GF-D8 (cell line): ENCODE measurements around the gene EIF4ENIF1.
"Not testable (repeated sequence)": the region's sequence is repeated elsewhere in the genome, so short reads cannot be mapped to it uniquely, and the experiment has no call there.

Experiments
- DNase-seq: peaks from one replicate; lab custom pipeline; 2025; lab: John Stamatoyannopoulos, UW

EIF4ENIF1 gene

DNA sequence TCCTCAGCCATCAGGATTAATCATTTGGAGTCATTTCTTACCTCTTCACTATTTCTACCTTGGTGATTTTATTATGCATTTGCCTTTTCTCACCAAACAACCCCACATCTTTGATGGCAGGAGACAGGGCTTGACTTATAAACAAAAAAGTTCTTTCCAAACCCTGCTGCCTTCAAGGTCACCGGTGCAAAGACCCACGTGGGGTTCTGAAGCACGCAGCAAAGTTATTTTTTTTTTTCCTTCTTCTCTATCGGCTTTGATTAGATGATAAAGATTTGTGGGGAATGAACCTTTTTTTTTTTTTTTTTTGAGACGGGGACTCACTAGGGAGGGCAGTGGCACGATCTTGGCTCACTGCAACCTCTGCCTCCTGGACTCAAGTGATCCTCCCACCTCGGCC is 46.1 kb downstream of the EIF4ENIF1 start:
- no peak for DNase-seq

DNA sequence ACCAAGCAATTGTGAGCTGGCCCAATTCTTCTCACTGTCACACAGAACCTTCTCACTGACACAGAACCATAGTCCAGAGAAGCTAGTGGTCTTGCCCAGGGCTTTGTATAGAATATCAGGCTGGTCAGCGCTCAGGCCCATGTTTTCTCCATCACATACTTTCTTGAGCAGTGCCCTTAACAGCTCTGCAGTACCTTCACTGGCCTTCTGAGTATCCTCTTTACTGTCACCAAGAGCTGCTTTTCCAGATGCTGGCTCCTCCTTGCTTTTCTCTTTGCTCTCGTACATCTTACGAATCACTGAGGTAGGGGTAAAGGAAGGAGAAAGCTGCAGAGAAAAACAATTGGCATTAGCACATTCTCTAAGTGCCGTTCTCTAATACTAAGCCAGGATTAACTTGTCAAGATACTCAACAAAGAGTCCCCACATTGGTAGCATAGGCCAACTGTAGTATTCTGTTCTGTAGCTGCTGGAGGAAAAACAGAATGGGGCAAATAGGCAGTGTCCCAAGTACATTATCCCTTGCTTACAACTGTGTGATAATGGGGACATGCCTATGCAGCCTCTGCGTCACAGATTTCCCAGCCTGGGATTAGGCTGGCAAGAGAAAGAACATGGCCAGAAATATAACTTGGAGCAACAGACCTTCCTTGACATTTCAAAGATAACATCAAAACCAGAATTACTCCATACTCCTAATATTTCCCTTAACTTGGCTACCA is 46.7 kb downstream of the EIF4ENIF1 start:
- no peak for DNase-seq

DNA sequence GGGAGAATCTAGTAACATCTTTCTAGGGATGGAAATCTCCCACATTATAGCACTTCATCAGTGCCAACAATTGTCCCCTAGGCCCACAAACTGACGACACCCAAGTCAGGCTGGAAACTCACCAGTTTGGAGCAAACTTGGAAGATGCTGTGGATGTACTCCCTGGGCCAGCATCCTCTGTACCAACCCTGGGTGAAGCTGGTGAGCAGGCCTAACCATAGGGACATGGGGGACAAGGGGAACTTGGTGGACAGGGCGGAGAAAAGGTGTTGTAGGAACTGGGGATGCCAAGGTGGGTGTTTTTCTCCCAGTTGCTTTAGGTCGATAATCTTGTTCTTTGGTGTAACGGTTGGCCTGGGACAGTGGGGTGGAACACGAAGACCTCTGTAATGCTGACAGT is 48.0 kb downstream of the EIF4ENIF1 start:
- no peak for DNase-seq

DNA sequence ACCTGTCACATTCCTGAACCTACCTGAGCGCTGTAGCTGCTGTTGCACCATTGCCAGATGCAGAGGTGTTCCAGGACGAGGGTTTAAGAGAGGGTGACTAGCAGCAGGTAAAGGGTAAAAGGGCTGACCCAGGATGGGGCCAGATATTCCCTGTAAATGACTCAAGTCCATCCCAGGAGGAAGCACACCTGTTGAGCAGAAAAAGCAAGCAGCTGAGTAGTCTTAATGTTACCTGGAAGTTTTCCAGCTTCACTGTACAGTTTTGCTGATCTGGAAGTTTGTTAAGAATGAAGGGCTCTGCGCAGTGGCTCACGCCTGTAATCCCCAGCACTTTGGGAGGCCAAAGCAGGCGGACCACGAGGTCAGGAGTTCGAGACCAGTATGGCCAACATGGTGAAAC is 49.0 kb downstream of the EIF4ENIF1 start:
- DNase-seq: no peak

DNA sequence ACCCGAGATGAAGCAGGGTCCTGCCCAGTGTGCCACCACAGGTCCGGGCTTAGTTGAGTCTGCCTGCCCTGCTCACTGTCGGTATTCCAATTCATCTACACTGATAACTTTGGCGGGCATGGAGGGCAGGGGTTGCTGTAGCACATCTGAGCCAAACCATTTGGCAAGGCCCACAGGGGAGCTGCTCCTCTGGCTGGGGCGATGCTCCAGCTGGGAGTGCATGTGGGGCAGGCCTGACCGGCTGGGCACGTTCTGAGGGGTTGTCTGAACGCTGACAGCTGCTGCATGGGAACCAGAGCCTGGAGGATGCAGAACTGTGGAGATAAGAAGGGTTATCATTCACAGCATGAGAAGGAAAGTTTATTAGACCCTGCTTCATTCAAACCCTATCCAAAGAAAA is 49.8 kb downstream of the EIF4ENIF1 start:
- no peak for DNase-seq

DNA sequence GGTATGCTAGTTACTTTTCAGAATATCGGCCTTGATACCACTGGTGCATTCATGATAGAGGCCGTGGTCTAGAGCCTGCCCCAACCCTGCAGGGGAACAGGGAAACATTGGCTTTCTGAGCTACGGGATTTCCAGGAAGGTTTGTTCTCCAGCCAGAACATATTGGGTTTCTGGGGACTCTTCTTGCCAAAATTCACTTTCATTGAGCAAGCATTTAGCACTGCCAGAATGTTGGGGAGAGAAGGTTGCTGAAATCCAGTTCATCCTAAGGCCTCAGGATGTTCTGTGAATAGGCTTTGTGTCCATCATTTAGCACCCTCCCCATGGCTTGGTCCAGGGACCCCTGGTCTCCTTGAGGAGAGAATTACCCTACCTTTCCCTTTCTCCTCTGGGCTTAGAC is 53.5 kb downstream of the EIF4ENIF1 start:
- no peak for DNase-seq

DNA sequence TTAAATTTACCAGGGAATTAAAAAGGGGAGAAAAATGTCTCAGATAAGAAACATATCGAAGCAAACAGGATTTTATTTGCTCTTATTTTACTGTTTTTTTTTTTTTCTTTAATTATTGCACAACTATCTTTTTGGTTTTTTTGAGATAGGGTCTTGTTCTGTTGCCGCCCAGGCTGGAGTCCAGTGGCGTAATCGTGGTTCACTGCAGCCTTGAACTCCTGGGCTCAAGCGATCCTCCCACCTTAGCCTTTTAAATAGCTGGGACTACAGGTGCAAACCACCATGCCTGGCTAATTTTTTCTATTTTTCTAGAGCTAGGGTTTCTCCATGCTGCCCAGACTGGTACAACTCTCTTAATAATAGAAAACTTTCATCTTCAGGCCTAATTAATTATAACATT is 57.7 kb downstream of the EIF4ENIF1 start:
- no peak for DNase-seq

DNA sequence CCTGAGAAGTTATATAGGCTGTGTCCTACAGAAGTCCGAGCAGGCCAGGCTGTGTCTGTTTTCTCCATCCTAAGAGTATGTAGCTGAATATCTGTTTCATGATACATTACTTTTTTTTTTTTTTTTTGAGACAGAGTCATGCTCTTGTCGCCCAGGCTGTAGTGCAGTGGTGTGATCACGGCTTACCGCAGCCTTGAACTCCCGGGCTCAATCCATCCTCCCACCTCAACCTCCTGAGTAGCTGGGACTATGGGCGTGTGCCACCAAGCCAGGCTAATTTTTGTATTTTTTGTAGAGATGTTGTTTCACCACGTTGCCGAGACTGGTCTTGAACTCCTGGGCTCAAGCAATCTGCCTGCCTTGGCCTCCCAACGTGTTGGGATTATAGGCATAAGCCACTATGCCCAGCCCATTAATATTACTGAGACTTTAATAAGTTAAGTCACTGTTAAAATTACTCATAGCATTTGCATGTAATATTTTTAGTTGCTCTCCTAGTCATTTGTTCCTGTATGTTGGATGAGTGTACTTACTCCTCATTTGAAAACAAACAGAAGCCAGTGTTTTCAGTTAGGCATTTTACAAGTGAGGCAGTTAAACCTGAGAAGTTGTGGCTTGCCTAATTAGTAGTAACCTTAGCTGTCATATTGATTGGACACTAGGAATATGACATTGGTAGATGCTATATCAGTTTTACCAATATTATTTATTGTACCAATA is 64.2 kb downstream of the EIF4ENIF1 start:
- no peak for DNase-seq

DNA sequence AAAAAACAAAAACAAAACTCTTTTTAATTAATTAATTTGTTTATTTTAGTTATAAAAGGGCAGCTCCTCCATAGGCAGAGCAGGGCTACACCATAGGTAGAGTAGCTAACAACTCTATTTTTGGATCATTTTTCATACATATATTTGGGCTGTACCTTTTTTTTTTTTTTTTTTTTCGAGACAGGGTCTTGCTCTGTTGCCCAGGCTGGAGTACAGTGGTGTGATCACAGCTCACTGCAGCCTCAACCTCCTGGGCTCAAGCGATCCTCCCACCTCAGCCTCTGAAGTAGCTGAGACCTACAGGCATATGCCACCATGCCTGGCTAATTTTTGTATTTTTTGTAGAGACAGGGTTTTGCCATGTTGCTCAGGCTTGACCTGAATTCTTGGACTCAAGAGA is 87.3 kb downstream of the EIF4ENIF1 start:
- not testable (repeated sequence) for DNase-seq

DNA sequence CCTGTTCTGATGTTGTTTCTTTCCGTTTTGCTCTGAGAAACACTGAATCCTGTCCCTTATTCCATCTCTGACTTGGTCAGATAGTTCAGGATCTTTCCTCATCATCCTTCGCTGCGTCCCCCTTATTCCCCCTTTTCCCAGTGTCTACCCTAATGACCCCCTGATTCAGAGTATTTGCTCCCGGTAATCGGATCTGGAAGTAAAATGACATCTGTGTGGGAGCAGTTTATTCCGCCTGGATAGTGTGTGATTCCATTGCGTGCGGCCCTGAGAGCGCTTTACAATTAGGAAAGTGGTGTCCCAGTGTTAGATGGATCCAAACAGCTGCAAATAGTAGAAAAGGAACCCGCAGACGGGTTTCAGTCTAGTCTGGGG is 89.6 kb downstream of the EIF4ENIF1 start:
- no peak for DNase-seq

DNA sequence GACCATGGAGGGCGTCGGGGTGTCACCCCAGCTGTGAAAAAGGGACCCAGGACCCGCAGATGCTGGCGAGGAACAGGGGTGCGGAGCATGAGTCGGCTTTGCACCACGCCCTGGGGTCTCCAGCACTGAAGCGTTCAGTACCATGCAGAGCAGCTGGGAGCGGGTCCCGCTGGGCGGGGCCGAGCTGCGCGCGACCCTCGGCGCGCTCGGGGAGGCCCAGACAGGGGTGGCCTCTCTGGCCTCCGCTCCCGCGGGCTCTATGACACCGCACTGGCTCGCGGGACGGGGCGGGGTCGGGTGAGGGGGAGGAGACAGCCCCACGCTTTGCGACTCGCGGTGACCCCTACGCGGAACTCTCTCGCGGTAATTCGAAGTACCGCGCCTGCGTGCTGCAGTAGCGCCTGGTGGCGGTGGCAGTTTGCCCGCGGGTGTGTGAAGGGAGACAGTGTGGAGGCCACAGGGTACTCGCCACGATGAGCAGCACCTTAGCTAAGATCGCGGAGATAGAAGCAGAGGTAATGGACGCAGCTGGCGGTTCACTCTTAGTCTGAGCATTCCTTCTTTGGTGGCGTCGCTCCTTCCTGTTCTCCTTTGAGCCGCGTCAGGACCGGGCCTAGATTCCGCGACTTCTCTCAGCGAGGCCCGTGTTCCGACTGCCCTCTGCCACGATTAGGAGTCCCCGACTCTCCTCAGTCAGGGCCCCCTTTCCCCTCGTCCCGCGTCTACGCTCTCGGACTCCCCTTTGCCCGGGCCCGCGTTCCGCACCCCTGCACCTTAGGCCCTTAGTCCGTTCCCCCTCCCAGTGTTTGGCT is 90.2 kb downstream of the EIF4ENIF1 start, which contains the start of gene DRG1:
Gene DRG1 (plus strand): TSS at position 394 of the 812 bp plus-strand sequence. CDS start 80 bp downstream, at position 474.
- DNase-seq: peak; percentile 88

DNA sequence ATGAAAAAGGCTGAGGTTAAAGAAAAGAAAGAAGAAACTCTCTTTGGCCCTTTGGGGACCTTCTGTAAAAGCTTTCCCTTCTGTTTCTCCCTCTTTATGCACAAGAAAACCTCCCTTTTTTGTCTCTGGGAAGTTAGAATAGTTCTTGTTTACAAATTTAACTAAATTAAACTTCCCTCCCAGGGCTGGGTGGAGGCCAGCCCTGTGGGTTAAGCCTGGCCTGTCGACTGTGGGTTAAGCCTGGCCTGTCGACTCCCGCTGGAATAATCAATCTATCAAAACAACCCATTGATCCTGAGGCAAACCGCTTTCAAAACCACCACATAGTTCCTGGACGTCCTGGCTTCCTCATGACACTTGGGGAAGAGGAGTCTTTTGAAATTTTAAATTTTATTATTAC is 91.4 kb downstream of the EIF4ENIF1 start:
- no peak for DNase-seq

DNA sequence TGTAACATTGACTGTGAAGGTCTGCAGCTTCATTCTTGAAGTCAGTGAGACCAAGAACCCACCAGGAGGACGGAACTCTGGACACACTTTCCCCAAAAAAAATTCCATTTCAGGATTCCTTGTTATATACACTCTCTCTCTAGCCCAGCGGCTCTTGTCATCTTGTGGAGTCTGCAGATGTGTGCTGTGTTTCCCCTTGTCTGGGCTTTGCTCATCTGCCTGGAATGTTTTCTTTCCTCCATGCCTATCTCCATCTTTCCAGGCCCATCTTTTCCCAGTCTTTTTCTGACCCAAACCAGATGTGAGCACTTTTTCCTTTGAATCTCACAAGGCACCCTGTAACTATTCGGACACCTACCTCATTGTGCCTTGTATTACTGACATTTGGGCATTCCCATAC is 95.3 kb downstream of the EIF4ENIF1 start:
- no peak for DNase-seq

DNA sequence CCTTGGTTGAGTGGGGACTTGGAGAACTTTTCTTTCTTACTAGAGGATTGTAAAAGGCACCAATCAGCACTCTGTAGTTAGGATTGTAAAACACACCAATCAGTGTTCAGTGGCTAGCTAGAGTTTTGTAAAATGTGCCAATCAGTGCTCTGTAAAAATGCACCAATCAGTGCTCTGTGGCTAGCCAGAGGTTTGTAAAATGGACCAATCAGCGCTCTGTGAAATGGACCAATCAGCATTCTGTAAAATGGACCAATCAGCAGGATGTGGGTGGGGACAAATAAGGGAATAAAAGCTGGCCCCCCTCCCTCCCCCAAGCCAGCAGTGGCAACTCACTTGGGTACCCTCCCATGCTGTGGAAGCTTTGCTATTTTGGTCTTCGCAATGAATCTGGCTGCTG is 95.7 kb downstream of the EIF4ENIF1 start:
- no peak for DNase-seq
